Panc1 (cell line): Measurements from ENCODE around the gene PPARG.

Experiments used
- POLR2AphosphoS5 ChIP-seq: IDR thresholded peaks from 2 replicates; pipeline ENCODE4 v1.6.1; 2012; ENCODE audit warnings: mild to moderate bottlenecking, low read depth, low read length, moderate library complexity
- SIN3A ChIP-seq: IDR thresholded peaks from 2 replicates; pipeline ENCODE4 v1.6.1; 2012; ENCODE audit warnings: low read depth, mild to moderate bottlenecking, low read length, moderate library complexity, borderline replicate concordance; ENCODE audit not compliant: insufficient read depth
- TCF7L2 ChIP-seq: IDR thresholded peaks from 2 replicates; pipeline ENCODE4 v1.6.1; 2011; ENCODE audit warnings: mild to moderate bottlenecking, low read depth, low read length, inconsistent platforms
- TF ChIP-seq, protein P1 (sequence below): fragments of 450-650 bp; IDR thresholded peaks from 2 replicates; pipeline ENCODE4 v1.5.1; 2017; ENCODE audit warnings: mild to moderate bottlenecking
- TF ChIP-seq, protein P2 (sequence below), 2 experiments: IDR thresholded peaks; 2 replicates each; pipeline ENCODE4 v1.6.1; 2011 to 2012; ENCODE audit warnings: low read depth in 2 of 2, control low read depth in 1 of 2, low read length in 1 of 2, mild to moderate bottlenecking in 1 of 2, moderate library complexity in 1 of 2; ENCODE audit not compliant: insufficient read depth in 1 of 2

DNA sequence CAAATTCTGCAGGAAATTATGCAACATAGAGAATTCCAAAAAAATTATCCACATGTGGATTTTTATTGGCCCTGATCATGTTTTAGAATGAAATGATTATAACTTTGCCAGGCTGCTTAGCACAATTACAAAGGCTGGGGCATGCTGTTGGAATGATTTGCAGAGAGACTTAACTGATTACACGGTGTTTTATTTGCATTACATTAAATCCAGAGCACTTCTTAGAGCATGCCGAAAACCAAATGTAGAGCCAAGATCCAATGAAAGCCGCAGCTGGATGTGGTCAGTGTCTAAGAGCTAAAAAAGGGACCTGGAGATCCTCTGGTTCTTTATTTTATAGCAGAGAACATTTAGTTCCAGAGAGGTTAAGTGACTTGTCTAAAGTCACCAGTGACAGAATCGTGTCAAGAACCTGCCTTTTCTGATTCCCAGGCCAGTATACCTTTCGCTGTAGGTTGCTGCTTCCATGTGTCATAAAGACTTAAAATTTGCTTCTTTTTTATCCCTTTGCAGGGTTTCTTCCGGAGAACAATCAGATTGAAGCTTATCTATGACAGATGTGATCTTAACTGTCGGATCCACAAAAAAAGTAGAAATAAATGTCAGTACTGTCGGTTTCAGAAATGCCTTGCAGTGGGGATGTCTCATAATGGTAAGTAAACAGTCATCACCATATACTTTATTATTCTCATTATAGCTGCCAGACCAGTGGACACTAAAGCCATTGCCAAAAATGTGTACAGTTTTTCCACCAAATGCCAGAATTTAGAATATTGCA is 103.4 kb downstream of the PPARG start:
- TF ChIP-seq, protein P1, sequence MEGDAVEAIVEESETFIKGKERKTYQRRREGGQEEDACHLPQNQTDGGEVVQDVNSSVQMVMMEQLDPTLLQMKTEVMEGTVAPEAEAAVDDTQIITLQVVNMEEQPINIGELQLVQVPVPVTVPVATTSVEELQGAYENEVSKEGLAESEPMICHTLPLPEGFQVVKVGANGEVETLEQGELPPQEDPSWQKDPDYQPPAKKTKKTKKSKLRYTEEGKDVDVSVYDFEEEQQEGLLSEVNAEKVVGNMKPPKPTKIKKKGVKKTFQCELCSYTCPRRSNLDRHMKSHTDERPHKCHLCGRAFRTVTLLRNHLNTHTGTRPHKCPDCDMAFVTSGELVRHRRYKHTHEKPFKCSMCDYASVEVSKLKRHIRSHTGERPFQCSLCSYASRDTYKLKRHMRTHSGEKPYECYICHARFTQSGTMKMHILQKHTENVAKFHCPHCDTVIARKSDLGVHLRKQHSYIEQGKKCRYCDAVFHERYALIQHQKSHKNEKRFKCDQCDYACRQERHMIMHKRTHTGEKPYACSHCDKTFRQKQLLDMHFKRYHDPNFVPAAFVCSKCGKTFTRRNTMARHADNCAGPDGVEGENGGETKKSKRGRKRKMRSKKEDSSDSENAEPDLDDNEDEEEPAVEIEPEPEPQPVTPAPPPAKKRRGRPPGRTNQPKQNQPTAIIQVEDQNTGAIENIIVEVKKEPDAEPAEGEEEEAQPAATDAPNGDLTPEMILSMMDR = no peak
- TF ChIP-seq, protein P2, sequence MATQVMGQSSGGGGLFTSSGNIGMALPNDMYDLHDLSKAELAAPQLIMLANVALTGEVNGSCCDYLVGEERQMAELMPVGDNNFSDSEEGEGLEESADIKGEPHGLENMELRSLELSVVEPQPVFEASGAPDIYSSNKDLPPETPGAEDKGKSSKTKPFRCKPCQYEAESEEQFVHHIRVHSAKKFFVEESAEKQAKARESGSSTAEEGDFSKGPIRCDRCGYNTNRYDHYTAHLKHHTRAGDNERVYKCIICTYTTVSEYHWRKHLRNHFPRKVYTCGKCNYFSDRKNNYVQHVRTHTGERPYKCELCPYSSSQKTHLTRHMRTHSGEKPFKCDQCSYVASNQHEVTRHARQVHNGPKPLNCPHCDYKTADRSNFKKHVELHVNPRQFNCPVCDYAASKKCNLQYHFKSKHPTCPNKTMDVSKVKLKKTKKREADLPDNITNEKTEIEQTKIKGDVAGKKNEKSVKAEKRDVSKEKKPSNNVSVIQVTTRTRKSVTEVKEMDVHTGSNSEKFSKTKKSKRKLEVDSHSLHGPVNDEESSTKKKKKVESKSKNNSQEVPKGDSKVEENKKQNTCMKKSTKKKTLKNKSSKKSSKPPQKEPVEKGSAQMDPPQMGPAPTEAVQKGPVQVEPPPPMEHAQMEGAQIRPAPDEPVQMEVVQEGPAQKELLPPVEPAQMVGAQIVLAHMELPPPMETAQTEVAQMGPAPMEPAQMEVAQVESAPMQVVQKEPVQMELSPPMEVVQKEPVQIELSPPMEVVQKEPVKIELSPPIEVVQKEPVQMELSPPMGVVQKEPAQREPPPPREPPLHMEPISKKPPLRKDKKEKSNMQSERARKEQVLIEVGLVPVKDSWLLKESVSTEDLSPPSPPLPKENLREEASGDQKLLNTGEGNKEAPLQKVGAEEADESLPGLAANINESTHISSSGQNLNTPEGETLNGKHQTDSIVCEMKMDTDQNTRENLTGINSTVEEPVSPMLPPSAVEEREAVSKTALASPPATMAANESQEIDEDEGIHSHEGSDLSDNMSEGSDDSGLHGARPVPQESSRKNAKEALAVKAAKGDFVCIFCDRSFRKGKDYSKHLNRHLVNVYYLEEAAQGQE (IDR thresholded peaks at IDR 0.05; ENCODE audit: insufficient read depth in 1 of 2, low read depth in 2 of 2, low read length in 1 of 2) = no peak
- TF ChIP-seq POLR2AphosphoS5 = no peak
- no peak for TF ChIP-seq SIN3A
- no peak for TF ChIP-seq TCF7L2
